Liver (tissue), 9 donors: ENCODE results near the gene WDR41. TPM values are rescaled to one million over a fixed set of nuclear protein-coding genes. Genes with fewer than 3 reads are reported as not detected.

Experiments used
- DNase-seq: peaks from one replicate; pipeline ENCODE4 v3.0.0-alpha.2; 2017; ENCODE audit warnings: low spot score
- H3K27ac ChIP-seq, 2 donors: one replicate each; pipeline ENCODE4 v1.7.0; 2013; ENCODE audit warnings: inconsistent platforms in 2 of 2, low read length in 2 of 2, control low read depth in 1 of 2, low read depth in 1 of 2, mild to moderate bottlenecking in 1 of 2
- H3K27me3 ChIP-seq, 4 donors: one replicate each; pipeline versions ENCODE4 v1.6.1 to v1.7.0; 2013; ENCODE audit warnings: low read length in 3 of 4, inconsistent platforms in 1 of 4, mild to moderate bottlenecking in 1 of 4, moderate library complexity in 1 of 4; ENCODE audit not compliant: control insufficient read depth in 4 of 4, insufficient read depth in 4 of 4
- H3K36me3 ChIP-seq, 4 donors: one replicate each; pipeline versions ENCODE4 v1.6.1 to v1.7.0; 2013; ENCODE audit warnings: low read length in 3 of 4, mild to moderate bottlenecking in 3 of 4, low read depth in 1 of 4, moderate library complexity in 1 of 4; ENCODE audit not compliant: control insufficient read depth in 4 of 4, insufficient read depth in 3 of 4
- H3K4me1 ChIP-seq, 4 donors: one replicate each; pipeline versions ENCODE4 v1.6.1 to v1.7.0; 2013; ENCODE audit warnings: low read length in 3 of 4, mild to moderate bottlenecking in 3 of 4, moderate library complexity in 1 of 4; ENCODE audit not compliant: control insufficient read depth in 4 of 4, insufficient read depth in 4 of 4
- H3K4me3 ChIP-seq, 3 donors: one replicate each; pipeline versions ENCODE4 v1.6.1 to v1.7.0; 2013; ENCODE audit warnings: low read length in 3 of 3, control low read depth in 1 of 3, low read depth in 1 of 3, mild to moderate bottlenecking in 1 of 3
- H3K9ac ChIP-seq, 2 donors: one replicate each; pipeline ENCODE4 v1.7.0; 2013; ENCODE audit warnings: low read length in 2 of 2, mild to moderate bottlenecking in 2 of 2, moderate library complexity in 2 of 2, control low read depth in 1 of 2, low read depth in 1 of 2
- H3K9me3 ChIP-seq, 4 donors: one replicate each; pipeline versions ENCODE4 v1.6.1 to v1.7.0; 2013; ENCODE audit warnings: low read length in 3 of 4; ENCODE audit not compliant: control insufficient read depth in 4 of 4
- CTCF ChIP-seq: fragments of 150-350 bp; IDR thresholded peaks from 2 replicates; pipeline ENCODE4 v1.5.1; 2017; ENCODE audit warnings: improper control_type of control experiment, low read depth, low read length; ENCODE audit not compliant: missing input control
- EGR1 ChIP-seq, 2 donors: IDR thresholded peaks; 2 replicates each; pipeline ENCODE4 v1.6.1; 2016 to 2018; ENCODE audit warnings: antibody characterized with exemption in 2 of 2, low read depth in 2 of 2
- GABPA ChIP-seq, 2 donors: IDR thresholded peaks in 1 of 2; conservative IDR thresholded peaks in 1 of 2; 2 replicates each; pipeline ENCODE4 v1.6.1; 2016; ENCODE audit warnings: antibody characterized with exemption in 2 of 2, mild to moderate bottlenecking in 1 of 2, moderate library complexity in 1 of 2
- HNF4A ChIP-seq, 2 donors: conservative IDR thresholded peaks; 2 replicates each; pipeline ENCODE4 v1.6.1; 2016; ENCODE audit warnings: antibody characterized with exemption in 2 of 2, mild to moderate bottlenecking in 2 of 2
- HNF4G ChIP-seq: IDR thresholded peaks from 2 replicates; pipeline ENCODE4 v1.6.1; 2016; ENCODE audit warnings: antibody characterized with exemption
- MAX ChIP-seq: IDR thresholded peaks from 2 replicates; pipeline ENCODE4 v1.6.1; 2016; ENCODE audit warnings: antibody characterized with exemption
- NR2F2 ChIP-seq: IDR thresholded peaks from 2 replicates; pipeline ENCODE4 v1.6.1; 2016; ENCODE audit warnings: antibody characterized with exemption
- RAD21 ChIP-seq, 2 donors: IDR thresholded peaks; 2 replicates each; pipeline ENCODE4 v1.6.1; 2016; ENCODE audit warnings: antibody characterized with exemption in 2 of 2, mild to moderate bottlenecking in 2 of 2
- REST ChIP-seq: IDR thresholded peaks from 2 replicates; pipeline ENCODE4 v1.6.1; 2016; ENCODE audit warnings: antibody characterized with exemption, mild to moderate bottlenecking
- RXRA ChIP-seq, 2 donors: IDR thresholded peaks; 2 replicates each; pipeline ENCODE4 v1.6.1; 2017 to 2018; ENCODE audit warnings: antibody characterized with exemption in 2 of 2, mild to moderate bottlenecking in 1 of 2
- TAF1 ChIP-seq: conservative IDR thresholded peaks from 2 replicates; pipeline ENCODE4 v1.6.1; 2016; ENCODE audit warnings: antibody characterized with exemption, mild to moderate bottlenecking
- WGBS: extraction: QIAGEN DNeasy Blood & Tissue Kit; methylation state at CpG from one replicate; pipeline ENCODE4 v1.1.7; 2013; 5-methylcytosine and 5-hydroxymethylcytosine counted together
- polyA plus RNA-seq, 2 donors: library from polyadenylated mRNA; stranded (reverse) in 1 of 2; unstranded in 1 of 2; fragments of 200-250 nt in 1 of 2; fragments of >200 nt in 1 of 2; fragmentation: Nextera tagmentation in 1 of 2; extraction: Ambion mirVana in 1 of 2; gene quantifications; one replicate each; pipeline versions ENCODE4 v1.2.1 to v1.2.3, GENCODE V29; 2013 to 2015
- total RNA-seq, 2 donors: library from RNA; depleted of rRNA; stranded (reverse); fragments of >200 nt; gene quantifications; one replicate each; pipeline ENCODE4 v1.2.3, GENCODE V29; 2014
- TF ChIP-seq, protein P1 (sequence below): IDR thresholded peaks from 2 replicates; pipeline ENCODE4 v1.6.1; 2016; ENCODE audit warnings: antibody characterized with exemption
- donor health status: healthy.
- donor health status: healthy.
- donor health status: healthy.
- donor health status: healthy.
- donor health status: healthy.

Gene WDR41
- total and polyA plus RNA-seq, 4 donors = 8.1 to 21.2 (median 14.5) TPM

GRCh38 chr5:77430726-77431125 is 61.4 kb downstream of the WDR41 start:
- WGBS = 99% methylated on average over 1 of the region's 1 CpG
- Histone ChIP-seq H3K4me3 (no peak overlapping the region), H3K27me3 (no peaks in the 10 kb centered on the region), H3K4me1 (peaks cover 2 to 10% (median 8%) of the 10 kb centered on the region in 4 donors), H3K9me3 (no peaks in the 10 kb centered on the region), H3K27ac (no peak overlapping the region), H3K9ac (no peak overlapping the region), H3K36me3 (peaks cover 1 to 15% (median 7%) of the 10 kb centered on the region in 4 donors)
- TF ChIP-seq HNF4G (no peak), EGR1 (IDR thresholded peaks at IDR 0.05; ENCODE audit: low read depth in 2 of 2) (no peak), NR2F2 (no peak)
- no peak for DNase-seq

DNA sequence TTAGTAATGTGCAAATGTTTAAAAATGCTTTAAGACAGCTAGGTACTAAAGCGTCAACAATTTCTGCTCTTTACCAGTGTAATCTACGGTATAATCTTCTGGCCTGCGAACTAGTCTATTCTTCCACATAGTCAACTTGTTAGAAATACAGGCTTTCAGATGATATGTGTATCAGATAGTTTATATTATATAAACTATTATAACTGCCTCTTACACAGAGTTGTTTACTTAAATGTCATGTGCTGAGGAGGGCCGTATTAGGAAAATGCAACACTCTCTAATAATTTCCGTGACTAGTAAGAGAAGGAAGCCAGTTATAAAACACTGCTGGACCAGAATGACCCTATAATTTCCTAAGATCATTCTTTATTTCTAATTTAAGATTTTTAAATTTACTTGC is 63.6 kb downstream of the WDR41 start:
- TF ChIP-seq RXRA (IDR thresholded peaks at IDR 0.05) = no peak
- TF ChIP-seq, protein P1, sequence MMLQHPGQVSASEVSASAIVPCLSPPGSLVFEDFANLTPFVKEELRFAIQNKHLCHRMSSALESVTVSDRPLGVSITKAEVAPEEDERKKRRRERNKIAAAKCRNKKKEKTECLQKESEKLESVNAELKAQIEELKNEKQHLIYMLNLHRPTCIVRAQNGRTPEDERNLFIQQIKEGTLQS = no peak
- TF ChIP-seq RAD21 (IDR thresholded peaks at IDR 0.05) = no peak
- no peak for TF ChIP-seq TAF1
- TF ChIP-seq GABPA (IDR thresholded peaks at IDR 0.05 in 1 of 2, conservative IDR thresholded peaks at IDR 0.05 in 1 of 2) = no peak
- WGBS = 90% methylated on average over 5 of the region's 5 CpGs
- Histone ChIP-seq H3K27ac (no peak overlapping the region), H3K9me3 (no peaks in the 10 kb centered on the region), H3K27me3 (no peaks in the 10 kb centered on the region), H3K36me3 (peaks cover 0 to 13% (median 6%) of the 10 kb centered on the region in 4 donors), H3K4me3 (no peak overlapping the region), H3K4me1 (peaks cover 2 to 10% (median 9%) of the 10 kb centered on the region in 4 donors), H3K9ac (no peak overlapping the region)
- DNase-seq = no peak

GRCh38 chr5:77427998-77428397 is 64.1 kb downstream of the WDR41 start:
- Histone ChIP-seq H3K9ac (no peak overlapping the region), H3K36me3 (peaks cover 0 to 12% (median 5%) of the 10 kb centered on the region in 4 donors)
- TF ChIP-seq HNF4A (conservative IDR thresholded peaks at IDR 0.05) (no peak), MAX (no peak)

DNA sequence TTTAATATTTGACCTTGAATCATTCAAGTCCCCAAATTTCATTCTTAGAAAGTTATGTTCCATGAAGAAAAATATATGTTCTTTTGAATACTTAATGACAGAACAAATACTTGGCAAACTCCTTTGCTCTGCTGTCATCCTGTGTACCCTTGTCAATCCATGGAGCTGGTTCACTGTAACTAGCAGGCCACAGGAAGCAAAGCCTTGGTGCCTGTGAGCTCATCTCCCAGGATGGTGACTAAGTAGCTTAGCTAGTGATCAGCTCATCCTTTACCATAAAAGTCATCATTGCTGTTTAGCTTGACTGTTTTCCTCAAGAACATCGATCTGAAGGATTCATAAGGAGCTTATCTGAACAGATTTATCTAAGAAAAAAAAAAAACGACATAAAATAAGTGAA is 65.4 kb downstream of the WDR41 start:
- Histone ChIP-seq H3K9ac (no peak overlapping the region), H3K4me1 (peaks cover 2 to 10% (median 9%) of the 10 kb centered on the region in 4 donors), H3K36me3 (peaks cover 0 to 6% (median 3%) of the 10 kb centered on the region in 4 donors), H3K27ac (no peak overlapping the region), H3K27me3 (no peaks in the 10 kb centered on the region), H3K9me3 (no peaks in the 10 kb centered on the region), H3K4me3 (no peak overlapping the region)
- 70% methylated on average over 2 of the region's 2 CpGs for WGBS
- TF ChIP-seq NR2F2 (no peak), CTCF (no peak), REST (no peak)
- DNase-seq = no peak

More at GRCh38 chr5:77427998-77428397, 64.1 kb downstream of the WDR41 start:
- no peak for DNase-seq
- Histone ChIP-seq H3K27ac (no peak overlapping the region), H3K4me1 (peaks cover 2 to 10% (median 9%) of the 10 kb centered on the region in 4 donors), H3K9me3 (no peaks in the 10 kb centered on the region), H3K27me3 (no peaks in the 10 kb centered on the region), H3K4me3 (no peak overlapping the region)
